AG10803 (cell line): Measurements from ENCODE around the gene RCE1.

Source experiments
- DNase-seq: peaks from one replicate; pipeline ENCODE4 v3.0.0; 2010; ENCODE audit warnings: low read depth
- H3K4me3 ChIP-seq: 2 replicates; pipeline ENCODE4 v1.5.1; 2011; ENCODE audit warnings: mild to moderate bottlenecking, low read length, control low read depth
- TF ChIP-seq, protein P1 (sequence below): conservative IDR thresholded peaks from 2 replicates; pipeline ENCODE4 v1.5.1; 2011; ENCODE audit warnings: mild to moderate bottlenecking, low read length, control low read depth, inconsistent platforms

The RCE1 gene

DNA sequence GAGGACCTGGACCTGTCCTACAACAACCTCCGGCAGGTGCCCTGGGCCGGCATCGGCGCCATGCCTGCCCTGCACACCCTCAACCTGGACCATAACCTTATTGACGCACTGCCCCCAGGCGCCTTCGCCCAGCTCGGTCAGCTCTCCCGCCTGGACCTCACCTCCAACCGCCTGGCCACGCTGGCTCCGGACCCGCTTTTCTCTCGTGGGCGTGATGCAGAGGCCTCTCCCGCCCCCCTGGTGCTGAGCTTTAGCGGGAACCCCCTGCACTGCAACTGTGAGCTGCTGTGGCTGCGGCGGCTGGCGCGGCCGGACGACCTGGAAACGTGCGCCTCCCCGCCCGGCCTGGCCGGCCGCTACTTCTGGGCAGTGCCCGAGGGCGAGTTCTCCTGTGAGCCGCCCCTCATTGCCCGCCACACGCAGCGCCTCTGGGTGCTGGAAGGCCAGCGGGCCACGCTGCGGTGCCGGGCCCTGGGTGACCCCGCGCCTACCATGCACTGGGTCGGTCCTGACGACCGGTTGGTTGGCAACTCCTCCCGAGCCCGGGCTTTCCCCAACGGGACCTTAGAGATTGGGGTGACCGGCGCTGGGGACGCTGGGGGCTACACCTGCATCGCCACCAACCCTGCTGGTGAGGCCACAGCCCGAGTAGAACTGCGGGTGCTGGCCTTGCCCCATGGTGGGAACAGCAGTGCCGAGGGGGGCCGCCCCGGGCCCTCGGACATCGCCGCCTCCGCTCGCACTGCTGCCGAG is 15.1 kb downstream of the RCE1 start:
- TF ChIP-seq, protein P1, sequence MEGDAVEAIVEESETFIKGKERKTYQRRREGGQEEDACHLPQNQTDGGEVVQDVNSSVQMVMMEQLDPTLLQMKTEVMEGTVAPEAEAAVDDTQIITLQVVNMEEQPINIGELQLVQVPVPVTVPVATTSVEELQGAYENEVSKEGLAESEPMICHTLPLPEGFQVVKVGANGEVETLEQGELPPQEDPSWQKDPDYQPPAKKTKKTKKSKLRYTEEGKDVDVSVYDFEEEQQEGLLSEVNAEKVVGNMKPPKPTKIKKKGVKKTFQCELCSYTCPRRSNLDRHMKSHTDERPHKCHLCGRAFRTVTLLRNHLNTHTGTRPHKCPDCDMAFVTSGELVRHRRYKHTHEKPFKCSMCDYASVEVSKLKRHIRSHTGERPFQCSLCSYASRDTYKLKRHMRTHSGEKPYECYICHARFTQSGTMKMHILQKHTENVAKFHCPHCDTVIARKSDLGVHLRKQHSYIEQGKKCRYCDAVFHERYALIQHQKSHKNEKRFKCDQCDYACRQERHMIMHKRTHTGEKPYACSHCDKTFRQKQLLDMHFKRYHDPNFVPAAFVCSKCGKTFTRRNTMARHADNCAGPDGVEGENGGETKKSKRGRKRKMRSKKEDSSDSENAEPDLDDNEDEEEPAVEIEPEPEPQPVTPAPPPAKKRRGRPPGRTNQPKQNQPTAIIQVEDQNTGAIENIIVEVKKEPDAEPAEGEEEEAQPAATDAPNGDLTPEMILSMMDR, result no peak
- no peak for DNase-seq
- no peak overlapping the region for H3K4me3 ChIP-seq

DNA sequence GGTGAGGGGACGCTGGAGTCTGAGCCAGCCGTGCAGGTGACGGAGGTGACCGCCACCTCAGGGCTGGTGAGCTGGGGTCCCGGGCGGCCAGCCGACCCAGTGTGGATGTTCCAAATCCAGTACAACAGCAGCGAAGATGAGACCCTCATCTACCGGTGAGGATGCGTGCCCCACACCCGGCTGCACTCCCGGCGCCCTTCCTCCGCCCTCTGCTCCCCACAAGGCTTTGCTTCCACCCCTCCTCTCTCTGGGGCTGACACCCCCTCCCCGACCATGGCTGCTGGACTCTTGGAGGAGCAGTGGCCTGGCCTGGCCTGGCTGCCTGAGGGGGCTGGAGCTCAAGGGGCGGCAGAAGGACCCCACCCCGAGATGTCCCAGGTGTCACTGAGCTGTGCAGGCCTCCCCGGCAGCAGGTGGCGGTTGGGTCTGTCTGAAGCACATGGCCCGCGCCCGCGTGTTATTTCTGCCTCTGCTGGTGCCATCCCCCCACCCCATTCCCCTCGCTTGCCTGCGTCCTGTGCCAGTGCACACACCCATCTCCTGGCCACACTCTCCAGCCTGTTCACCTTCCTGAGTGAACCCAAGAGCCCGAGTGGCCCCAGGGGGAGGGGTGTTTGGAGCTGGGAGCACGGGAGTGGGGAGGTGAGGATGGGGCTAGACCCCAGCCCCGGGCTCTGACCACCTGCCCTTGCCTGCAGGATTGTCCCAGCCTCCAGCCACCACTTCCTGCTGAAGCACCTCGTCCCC is 15.9 kb downstream of the RCE1 start:
- DNase-seq, result no peak
- TF ChIP-seq, protein P1, result no peak
- H3K4me3 ChIP-seq, result no peak overlapping the region

DNA sequence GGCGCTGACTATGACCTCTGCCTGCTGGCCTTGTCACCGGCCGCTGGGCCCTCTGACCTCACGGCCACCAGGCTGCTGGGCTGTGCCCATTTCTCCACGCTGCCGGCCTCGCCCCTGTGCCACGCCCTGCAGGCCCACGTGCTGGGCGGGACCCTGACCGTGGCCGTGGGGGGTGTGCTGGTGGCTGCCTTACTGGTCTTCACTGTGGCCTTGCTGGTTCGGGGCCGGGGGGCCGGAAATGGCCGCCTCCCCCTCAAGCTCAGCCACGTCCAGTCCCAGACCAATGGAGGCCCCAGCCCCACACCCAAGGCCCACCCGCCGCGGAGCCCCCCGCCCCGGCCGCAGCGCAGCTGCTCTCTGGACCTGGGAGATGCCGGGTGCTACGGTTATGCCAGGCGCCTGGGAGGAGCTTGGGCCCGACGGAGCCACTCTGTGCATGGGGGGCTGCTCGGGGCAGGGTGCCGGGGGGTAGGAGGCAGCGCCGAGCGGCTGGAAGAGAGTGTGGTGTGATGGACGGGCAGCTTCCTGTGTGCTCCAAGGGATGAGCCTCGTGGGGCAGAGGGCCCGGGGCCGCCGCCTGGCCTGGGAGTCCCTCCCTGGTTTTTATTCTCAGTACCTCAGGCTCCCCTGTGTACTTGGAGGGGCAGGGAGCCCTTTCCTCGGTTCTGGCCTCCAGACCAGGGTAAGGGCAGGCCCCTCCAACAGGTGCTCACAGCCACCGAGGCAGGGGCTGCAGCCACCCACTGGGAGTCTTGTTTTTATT is 16.6 kb downstream of the RCE1 start:
- DNase-seq, result no peak
- TF ChIP-seq, protein P1, result no peak
- H3K4me3 ChIP-seq, result no peak overlapping the region

DNA sequence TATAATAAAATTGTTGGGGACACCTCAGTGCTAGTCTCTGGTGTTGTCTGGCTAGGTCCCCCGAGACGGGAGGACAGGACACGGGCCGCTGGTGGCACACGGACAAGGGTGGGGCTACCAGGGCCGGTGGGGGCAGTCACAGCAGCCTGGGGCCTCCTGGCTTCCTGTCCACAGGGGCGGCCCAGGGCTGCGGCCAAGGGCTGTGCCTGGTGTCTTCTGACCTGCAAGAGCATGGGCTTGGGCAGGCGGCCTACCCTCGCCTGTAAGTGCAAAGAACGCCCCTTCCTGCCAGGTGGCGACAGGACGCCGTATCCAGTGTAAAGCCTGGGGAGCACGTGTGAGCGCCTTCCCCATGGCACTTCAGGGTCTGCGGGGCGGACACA is 17.2 kb downstream of the RCE1 start:
- no peak for DNase-seq
- TF ChIP-seq, protein P1, result no peak
- H3K4me3 ChIP-seq, result no peak overlapping the region

DNA sequence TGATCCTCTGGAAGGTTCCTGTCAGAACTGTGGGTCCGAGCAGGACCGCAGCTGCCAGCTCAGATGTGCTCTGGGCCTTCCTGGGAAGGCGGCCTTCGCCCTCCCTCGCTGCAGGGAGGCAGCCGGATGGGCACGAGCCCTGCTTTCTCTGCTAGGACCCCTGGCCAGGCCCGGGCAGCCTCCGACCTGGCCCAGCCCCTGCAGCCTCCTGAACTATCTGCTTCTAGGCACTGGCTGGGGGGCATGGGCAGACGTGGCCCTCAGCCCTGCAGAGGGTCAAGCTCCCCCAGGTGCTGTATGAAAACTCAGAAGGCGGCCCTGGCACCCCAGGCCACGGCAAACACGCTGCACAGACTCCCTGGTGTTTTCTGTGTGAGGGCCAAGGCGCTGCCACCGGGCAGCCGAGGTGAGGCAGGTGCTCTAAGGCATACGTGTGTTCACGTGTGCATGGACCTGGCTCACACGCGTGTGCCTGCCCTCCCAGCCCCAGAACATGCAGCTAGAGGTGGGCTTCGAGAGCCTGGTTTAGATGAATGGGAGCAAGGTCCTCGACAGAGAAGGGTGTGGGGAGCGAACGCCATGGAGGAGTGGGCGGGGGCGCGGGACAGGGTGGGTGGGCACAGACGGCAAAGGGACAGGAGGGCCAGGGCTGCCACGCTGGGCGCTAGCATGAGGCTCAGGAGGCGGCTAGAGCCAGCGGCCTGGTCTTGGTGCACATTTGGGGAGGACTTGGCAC is 18.0 kb downstream of the RCE1 start:
- H3K4me3 ChIP-seq, result no peak overlapping the region
- no peak for DNase-seq
- TF ChIP-seq, protein P1, result no peak

DNA sequence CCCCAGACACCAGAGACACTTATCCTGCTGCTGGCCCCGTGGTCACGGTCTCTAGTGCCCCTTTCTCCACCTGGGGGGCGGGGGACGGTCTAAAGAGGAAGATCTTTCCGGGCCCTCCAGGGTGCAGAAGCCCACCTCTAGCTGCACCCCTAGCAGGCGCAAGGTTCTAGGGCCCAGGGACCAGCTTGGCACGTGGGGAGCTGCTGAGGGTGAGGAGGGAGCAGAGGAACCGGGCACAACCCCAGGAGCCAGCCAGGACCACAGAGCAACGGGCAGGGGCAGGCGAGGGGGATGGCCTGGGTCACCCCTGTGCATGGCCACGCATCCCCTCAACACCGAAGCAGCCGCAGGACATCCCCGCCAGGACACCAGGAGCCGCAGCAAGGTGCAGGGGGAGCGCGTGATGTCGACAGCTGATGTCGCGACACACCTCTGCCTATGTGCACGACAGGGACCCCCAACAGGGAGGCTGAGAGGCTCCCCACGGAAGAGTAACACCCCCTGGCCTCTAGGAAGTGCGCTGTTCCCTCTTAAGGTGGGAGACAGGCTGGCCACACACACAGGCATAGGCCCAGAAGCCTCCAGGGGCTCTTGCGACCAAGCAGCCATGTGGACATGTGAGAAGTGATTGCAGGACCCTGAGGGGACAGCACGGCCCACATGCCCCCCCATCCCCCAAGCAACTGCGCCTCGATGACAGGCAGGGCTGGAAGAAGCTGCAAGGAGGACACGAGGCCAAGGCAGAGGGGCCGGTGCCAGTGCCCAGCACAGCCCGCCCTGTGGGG is 18.7 kb downstream of the RCE1 start:
- no peak for DNase-seq
- TF ChIP-seq, protein P1, result no peak
- H3K4me3 ChIP-seq, result no peak overlapping the region
